ENCODE data around the gene LPCAT1. TPM values are rescaled to one million over a fixed set of nuclear protein-coding genes. Genes with fewer than 3 reads are reported as not detected.

Gene LPCAT1
- total RNA-seq, 1 donor from 2014 or later = 108 TPM

- Histone ChIP-seq H3K36me3 (no peaks in the 10 kb centered on the region), H3F3A (ENCODE audit: low read depth) (no peaks in the 10 kb centered on the region), H2AFZ (replicated peaks) (no peak overlapping the region), H3K4me1 (no peaks in the 10 kb centered on the region), H3K9ac (no peak overlapping the region), H3K27me3 (no peaks in the 10 kb centered on the region), H3K27ac (no peak overlapping the region), H3K4me2 (no peak overlapping the region), H3K79me2 (ENCODE audit: low read depth) (no peaks in the 10 kb centered on the region), H3K4me3 (no peak overlapping the region), H4K20me1 (ENCODE audit: low read depth) (peaks cover 6% of the 10 kb centered on the region), H3K9me3 (ENCODE audit: low read depth) (no peaks in the 10 kb centered on the region)
- Mint-ChIP-seq H3K27me3 (ENCODE audit: insufficient read depth, low read depth) (no peaks in the 10 kb centered on the region), H3K9me3 (no peaks in the 10 kb centered on the region), H3K36me3 (peaks cover 15% of the 10 kb centered on the region), H3K4me3 (no peak overlapping the region), H3K4me1 (no peaks in the 10 kb centered on the region), H3K27ac (no peak overlapping the region)
- TF ChIP-seq EZH2 (IDR thresholded peaks at IDR 0.05) = no peak
- DNase-seq (ENCODE audit: low spot score) = no peak
These were observed 33.4 kb downstream of the LPCAT1 start for GRCh38 chr5:1490376-1490775.

- H3K27ac ChIP-seq = no peak overlapping the region
- H3K27me3 Mint-ChIP-seq (ENCODE audit: insufficient read depth, low read depth) = no peaks in the 10 kb centered on the region
- no peak overlapping the region for H3K4me3 Mint-ChIP-seq
- no peaks in the 10 kb centered on the region for H3K9me3 Mint-ChIP-seq
- H3K4me1 Mint-ChIP-seq = no peaks in the 10 kb centered on the region
- no peak overlapping the region for H3K4me3 ChIP-seq
- H3K4me1 ChIP-seq = no peaks in the 10 kb centered on the region
- no peak overlapping the region for H3K9ac ChIP-seq
- no peak overlapping the region for H3K27ac Mint-ChIP-seq
- peaks cover 15% of the 10 kb centered on the region for H3K36me3 Mint-ChIP-seq
- DNase-seq (ENCODE audit: low spot score) = no peak
- H4K20me1 ChIP-seq (ENCODE audit: low read depth) = no peaks in the 10 kb centered on the region
- H3K79me2 ChIP-seq (ENCODE audit: low read depth) = no peaks in the 10 kb centered on the region
- TF ChIP-seq EZH2 (IDR thresholded peaks at IDR 0.05) (no peak), EZH2phosphoT487 (IDR thresholded peaks at IDR 0.05) (no peak), CTCF (IDR thresholded peaks at IDR 0.05) (no peak)
- H3K27me3 ChIP-seq = no peaks in the 10 kb centered on the region
- H3K9me3 ChIP-seq (ENCODE audit: low read depth) = no peaks in the 10 kb centered on the region
- no peaks in the 10 kb centered on the region for H3K36me3 ChIP-seq
- no peak overlapping the region for H2AFZ ChIP-seq (replicated peaks)
- no peak overlapping the region for H3K4me2 ChIP-seq
- H3F3A ChIP-seq (ENCODE audit: low read depth) = no peaks in the 10 kb centered on the region
These were observed 34.0 kb downstream of the LPCAT1 start for GRCh38 chr5:1489754-1490153.

GRCh38 chr5:1488882-1489680, 34.7 kb downstream of the LPCAT1 start:
- H3K4me1 Mint-ChIP-seq = no peaks in the 10 kb centered on the region
- Histone ChIP-seq H3K79me2 (ENCODE audit: low read depth) (no peaks in the 10 kb centered on the region), H3K4me1 (no peaks in the 10 kb centered on the region), H3K9me3 (ENCODE audit: low read depth) (no peaks in the 10 kb centered on the region), H3K9ac (no peak overlapping the region), H2AFZ (replicated peaks) (no peak overlapping the region), H3K4me3 (no peak overlapping the region), H4K20me1 (ENCODE audit: low read depth) (no peaks in the 10 kb centered on the region), H3K36me3 (no peaks in the 10 kb centered on the region), H3K4me2 (no peak overlapping the region), H3K27ac (no peak overlapping the region), H3F3A (ENCODE audit: low read depth) (no peaks in the 10 kb centered on the region), H3K27me3 (no peaks in the 10 kb centered on the region)
- TF ChIP-seq CTCF (IDR thresholded peaks at IDR 0.05) = no peak
- no peak for TF ChIP-seq EZH2 (IDR thresholded peaks at IDR 0.05)
- TF ChIP-seq EZH2phosphoT487 (IDR thresholded peaks at IDR 0.05) = no peak
- no peaks in the 10 kb centered on the region for H3K27me3 Mint-ChIP-seq (ENCODE audit: insufficient read depth, low read depth)
- H3K4me3 Mint-ChIP-seq = no peak overlapping the region
- no peak overlapping the region for H3K27ac Mint-ChIP-seq
- DNase-seq (ENCODE audit: low spot score) = no peak
- H3K36me3 Mint-ChIP-seq = peaks cover 15% of the 10 kb centered on the region
- H3K9me3 Mint-ChIP-seq = no peaks in the 10 kb centered on the region

GRCh38 chr5:1487079-1487764, 36.5 kb downstream of the LPCAT1 start:
- no peaks in the 10 kb centered on the region for H3K9me3 Mint-ChIP-seq
- peaks cover 10% of the 10 kb centered on the region for H3K36me3 Mint-ChIP-seq
- Histone ChIP-seq H3K27ac (no peak overlapping the region), H2AFZ (replicated peaks) (no peak overlapping the region), H3K4me3 (no peak overlapping the region), H3K27me3 (no peaks in the 10 kb centered on the region), H4K20me1 (ENCODE audit: low read depth) (no peaks in the 10 kb centered on the region), H3K4me1 (no peaks in the 10 kb centered on the region), H3F3A (ENCODE audit: low read depth) (no peaks in the 10 kb centered on the region), H3K9ac (no peak overlapping the region), H3K79me2 (ENCODE audit: low read depth) (no peaks in the 10 kb centered on the region), H3K36me3 (no peaks in the 10 kb centered on the region), H3K9me3 (ENCODE audit: low read depth) (no peaks in the 10 kb centered on the region), H3K4me2 (no peak overlapping the region)
- DNase-seq (ENCODE audit: low spot score) = no peak
- no peak for TF ChIP-seq CTCF (IDR thresholded peaks at IDR 0.05)
- TF ChIP-seq EZH2phosphoT487 (IDR thresholded peaks at IDR 0.05) = no peak
- no peak for TF ChIP-seq EZH2 (IDR thresholded peaks at IDR 0.05)
- peak overlapping the region; percentile 57 for H3K27ac Mint-ChIP-seq
- H3K4me1 Mint-ChIP-seq = no peaks in the 10 kb centered on the region
- H3K4me3 Mint-ChIP-seq = no peak overlapping the region
- no peaks in the 10 kb centered on the region for H3K27me3 Mint-ChIP-seq (ENCODE audit: insufficient read depth, low read depth)

Data from neural progenitor cell (in vitro differentiated cells).